ENCODE measurements around the gene N4BP2L2. TPM values are rescaled to one million over a fixed set of nuclear protein-coding genes. Genes with fewer than 3 reads are reported as not detected.

N4BP2L2 gene
- total and polyA plus RNA-seq, 2 of the 8 experiments (the other 6 are each of a cell fraction or from before 2014, with no cell fraction given), result 14.6 to 67.6 TPM

DNA sequence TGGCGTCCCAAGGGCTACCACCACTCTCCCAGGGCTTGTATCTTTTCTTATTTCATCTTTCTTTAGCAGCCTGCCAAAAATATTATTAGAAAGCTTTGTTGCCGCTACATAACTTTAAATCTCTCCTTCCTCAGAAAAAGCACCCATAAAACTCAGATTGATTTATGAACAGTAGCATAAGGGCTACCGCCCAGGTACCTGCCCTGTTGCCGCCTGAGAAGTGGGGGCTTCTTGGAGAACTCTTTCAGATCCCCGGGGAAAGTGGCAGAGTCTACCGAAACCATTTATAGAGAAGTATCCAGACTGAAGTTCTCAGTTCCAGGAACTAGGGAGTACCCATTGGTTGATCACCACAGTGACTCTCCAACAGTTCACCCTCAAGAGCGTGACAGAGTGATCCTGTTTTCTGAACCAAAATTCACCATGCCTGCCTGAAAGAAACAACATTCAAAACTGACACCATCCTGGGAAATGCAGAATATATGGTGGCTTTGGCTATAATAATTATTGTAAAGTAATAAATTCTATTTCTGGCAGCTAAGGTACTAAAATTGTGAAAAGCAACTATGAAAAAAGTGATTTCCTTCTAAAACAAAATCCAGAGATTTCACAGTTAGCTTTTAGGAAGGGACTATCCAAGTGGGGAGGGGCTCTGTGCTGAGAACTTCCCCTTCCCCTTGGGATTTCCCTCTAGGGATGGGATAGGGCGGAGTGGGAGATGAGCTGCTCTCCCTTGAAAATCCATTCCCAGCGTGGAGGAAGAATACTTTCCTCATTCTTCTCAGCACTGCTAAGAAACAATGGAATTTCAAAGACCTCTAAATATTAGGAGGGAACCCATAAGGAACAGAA lies 109.8 kb downstream of the N4BP2L2 start:
- H3K79me1 ChIP-seq (ENCODE audit: low read depth, low read length), result no peaks in the 10 kb centered on the region; the same call in 1 of the 2 replicates
- peak overlapping the region; percentile 10 for H4K5ac ChIP-seq (ENCODE audit: insufficient read length, low read depth, low read length)
- no peaks in the 10 kb centered on the region for H3K36me3 ChIP-seq (ENCODE audit: control insufficient read depth in 2 of 4, insufficient read depth in 4 of 4, low read length in 3 of 4)
- peak overlapping the region; percentile 61 to 84 (median 83); a peak in 6 of 8 replicates for H3K4me3 ChIP-seq (ENCODE audit: extremely low read depth in 1 of 4, insufficient read depth in 2 of 4, low read depth in 3 of 4, low read length in 4 of 4)
- no peak overlapping the region for H2AK5ac ChIP-seq (ENCODE audit: low read depth, low read length)
- H2BK15ac ChIP-seq (ENCODE audit: low read length), result no peak overlapping the region
- no peak overlapping the region for H3K18ac ChIP-seq (ENCODE audit: extremely low read depth, low read length)
- no peak overlapping the region for H3K23ac ChIP-seq (ENCODE audit: insufficient read length)
- no peak overlapping the region for H3K56ac ChIP-seq (replicated peaks; ENCODE audit: insufficient read length, low read depth, low read length)
- peaks cover 4% of the 10 kb centered on the region in 4 experiments; a peak in 5 of 7 replicates for H3K4me1 ChIP-seq (replicated peaks in 1 of 4; ENCODE audit: control insufficient read depth in 3 of 4, insufficient read depth in 4 of 4, low read length in 3 of 4)
- peaks cover 0 to 10% (median 6%) of the 10 kb centered on the region in 4 experiments; a peak in 5 of 7 replicates for H3K27me3 ChIP-seq (replicated peaks in 1 of 4; ENCODE audit: control insufficient read depth in 3 of 4, extremely low read depth in 1 of 4, insufficient read depth in 3 of 4, low read length in 3 of 4)
- no peaks in the 10 kb centered on the region for H3K9me3 ChIP-seq (ENCODE audit: insufficient read depth in 2 of 2, low read depth in 1 of 2, low read length in 1 of 2)
- H4K20me1 ChIP-seq (replicated peaks in 1 of 2; ENCODE audit: control insufficient read depth in 1 of 2, insufficient read depth in 2 of 2, low read length in 2 of 2), result peaks cover 0 to 2% of the 10 kb centered on the region in 2 experiments
- no peaks in the 10 kb centered on the region for H3K79me2 ChIP-seq (ENCODE audit: control insufficient read depth in 1 of 2, insufficient read depth in 2 of 2, low read length in 2 of 2)
- WGBS, 2 experiments (ENCODE audit: extremely low coverage in 1 of 2, insufficient coverage in 1 of 2, insufficient read length in 1 of 2, insufficient replicate concordance in 2 of 2, low coverage in 1 of 2, low lambda C conversion rate in 2 of 2, missing lambda C conversion rate in 1 of 2), result 82% methylated on average over 9 of the region's 9 CpGs; no CpG with 5 or more reads in 1 of the 2 experiments
- peak overlapping the region; percentile 61; the same call in 1 of the 2 replicates for H2AFZ ChIP-seq (ENCODE audit: low read length)
- H3K27ac ChIP-seq (ENCODE audit: low read depth, low read length), result no peak overlapping the region
- no peak for TF ChIP-seq CHD1 (IDR thresholded peaks at IDR 0.05; ENCODE audit: low read depth, low read length)
- TF ChIP-seq CHD2 (IDR thresholded peaks at IDR 0.05; ENCODE audit: low read length), result no peak
- TF ChIP-seq SP4 (IDR thresholded peaks at IDR 0.05; ENCODE audit: low read length), result no peak
- no peak for TF ChIP-seq RBBP5 (IDR thresholded peaks at IDR 0.05; ENCODE audit: borderline replicate concordance, low read depth, low read length)
- TF ChIP-seq EZH2 (IDR thresholded peaks at IDR 0.05; ENCODE audit: low read depth, low read length, severe bottlenecking), result no peak
- no peak for TF ChIP-seq SP1 (IDR thresholded peaks at IDR 0.05; ENCODE audit: low read depth, low read length)
- H3K14ac ChIP-seq (ENCODE audit: insufficient read length), result no peak overlapping the region
- DNase-seq (ENCODE audit: low read depth in 1 of 2, low spot score in 2 of 2) (no peak), FAIRE-seq (no peak)
- H2BK5ac ChIP-seq (ENCODE audit: low read depth, low read length), result no peak overlapping the region
- ChIA-PET CTCF (ENCODE audit: partially characterized antibody) (interaction anchor here (0.6 to 1.9 kb wide), 6 partner anchors 14 to 375 kb away, joined by 3 to 8 read pairs (median 3); no protein-coding TSS in a partner anchor), POLR2A (ENCODE audit: partially characterized antibody) (interaction anchor here (0.9 to 2.2 kb wide), 3 partner anchors 19 to 110 kb away, joined by 5 to 6 read pairs (median 6); partner anchors contain the start of gene N4BP2L2)
- no peak overlapping the region for H2BK12ac ChIP-seq (ENCODE audit: low read depth, low read length)
- H2BK20ac ChIP-seq (ENCODE audit: low read length), result no peak overlapping the region
- no peak overlapping the region for H4K8ac ChIP-seq (ENCODE audit: extremely low read depth, insufficient read depth, low read length)
- H4K91ac ChIP-seq (replicated peaks; ENCODE audit: insufficient read length, low read length), result no peak overlapping the region
- H3K4ac ChIP-seq (replicated peaks; ENCODE audit: insufficient read length, low read depth, low read length), result no peak overlapping the region
- H3K23me2 ChIP-seq (ENCODE audit: low read depth, low read length), result peaks cover 5% of the 10 kb centered on the region; the same call in 1 of the 2 replicates
- H3K4me2 ChIP-seq (ENCODE audit: insufficient read depth in 1 of 2, low read depth in 2 of 2, low read length in 2 of 2), result peak overlapping the region; percentile 77 to 94
- H2BK120ac ChIP-seq (replicated peaks; ENCODE audit: low read depth, low read length), result no peak overlapping the region
- H3K9ac ChIP-seq (replicated peaks in 1 of 4; ENCODE audit: extremely low read depth in 1 of 4, low read depth in 3 of 4, low read length in 3 of 4), result no peak overlapping the region
